Liver (tissue), 9 donors: ENCODE results near the gene TVP23A. TPM values are rescaled to one million over a fixed set of nuclear protein-coding genes. Genes with fewer than 3 reads are reported as not detected.

Source experiments
- DNase-seq: peaks from one replicate; pipeline ENCODE4 v3.0.0-alpha.2; 2017; ENCODE audit warnings: low spot score
- H3K27ac ChIP-seq, 2 donors: one replicate each; pipeline ENCODE4 v1.7.0; 2013; ENCODE audit warnings: inconsistent platforms in 2 of 2, low read length in 2 of 2, control low read depth in 1 of 2, low read depth in 1 of 2, mild to moderate bottlenecking in 1 of 2
- H3K27me3 ChIP-seq, 4 donors: one replicate each; pipeline versions ENCODE4 v1.6.1 to v1.7.0; 2013; ENCODE audit warnings: low read length in 3 of 4, inconsistent platforms in 1 of 4, mild to moderate bottlenecking in 1 of 4, moderate library complexity in 1 of 4; ENCODE audit not compliant: control insufficient read depth in 4 of 4, insufficient read depth in 4 of 4
- H3K36me3 ChIP-seq, 4 donors: one replicate each; pipeline versions ENCODE4 v1.6.1 to v1.7.0; 2013; ENCODE audit warnings: low read length in 3 of 4, mild to moderate bottlenecking in 3 of 4, low read depth in 1 of 4, moderate library complexity in 1 of 4; ENCODE audit not compliant: control insufficient read depth in 4 of 4, insufficient read depth in 3 of 4
- H3K4me1 ChIP-seq, 4 donors: one replicate each; pipeline versions ENCODE4 v1.6.1 to v1.7.0; 2013; ENCODE audit warnings: low read length in 3 of 4, mild to moderate bottlenecking in 3 of 4, moderate library complexity in 1 of 4; ENCODE audit not compliant: control insufficient read depth in 4 of 4, insufficient read depth in 4 of 4
- H3K4me3 ChIP-seq, 3 donors: one replicate each; pipeline versions ENCODE4 v1.6.1 to v1.7.0; 2013; ENCODE audit warnings: low read length in 3 of 3, control low read depth in 1 of 3, low read depth in 1 of 3, mild to moderate bottlenecking in 1 of 3
- H3K9ac ChIP-seq, 2 donors: one replicate each; pipeline ENCODE4 v1.7.0; 2013; ENCODE audit warnings: low read length in 2 of 2, mild to moderate bottlenecking in 2 of 2, moderate library complexity in 2 of 2, control low read depth in 1 of 2, low read depth in 1 of 2
- H3K9me3 ChIP-seq, 4 donors: one replicate each; pipeline versions ENCODE4 v1.6.1 to v1.7.0; 2013; ENCODE audit warnings: low read length in 3 of 4; ENCODE audit not compliant: control insufficient read depth in 4 of 4
- ATF3 ChIP-seq: IDR thresholded peaks from 2 replicates; pipeline ENCODE4 v1.6.1; 2016; ENCODE audit warnings: antibody characterized with exemption
- CTCF ChIP-seq: fragments of 150-350 bp; IDR thresholded peaks from 2 replicates; pipeline ENCODE4 v1.5.1; 2017; ENCODE audit warnings: improper control_type of control experiment, low read depth, low read length; ENCODE audit not compliant: missing input control
- EGR1 ChIP-seq, 2 donors: IDR thresholded peaks; 2 replicates each; pipeline ENCODE4 v1.6.1; 2016 to 2018; ENCODE audit warnings: antibody characterized with exemption in 2 of 2, low read depth in 2 of 2
- FOXA1 ChIP-seq: IDR thresholded peaks from 2 replicates; pipeline ENCODE4 v1.6.1; 2016; ENCODE audit warnings: antibody characterized with exemption
- FOXA2 ChIP-seq: IDR thresholded peaks from 2 replicates; pipeline ENCODE4 v1.6.1; 2016; ENCODE audit warnings: antibody characterized with exemption
- GABPA ChIP-seq, 2 donors: IDR thresholded peaks in 1 of 2; conservative IDR thresholded peaks in 1 of 2; 2 replicates each; pipeline ENCODE4 v1.6.1; 2016; ENCODE audit warnings: antibody characterized with exemption in 2 of 2, mild to moderate bottlenecking in 1 of 2, moderate library complexity in 1 of 2
- HNF4A ChIP-seq, 2 donors: conservative IDR thresholded peaks; 2 replicates each; pipeline ENCODE4 v1.6.1; 2016; ENCODE audit warnings: antibody characterized with exemption in 2 of 2, mild to moderate bottlenecking in 2 of 2
- HNF4G ChIP-seq: IDR thresholded peaks from 2 replicates; pipeline ENCODE4 v1.6.1; 2016; ENCODE audit warnings: antibody characterized with exemption
- JUND ChIP-seq, 2 donors: IDR thresholded peaks; 2 replicates each; pipeline ENCODE4 v1.6.1; 2016; ENCODE audit warnings: antibody characterized with exemption in 2 of 2
- MAX ChIP-seq: IDR thresholded peaks from 2 replicates; pipeline ENCODE4 v1.6.1; 2016; ENCODE audit warnings: antibody characterized with exemption
- NR2F2 ChIP-seq: IDR thresholded peaks from 2 replicates; pipeline ENCODE4 v1.6.1; 2016; ENCODE audit warnings: antibody characterized with exemption
- RAD21 ChIP-seq, 2 donors: IDR thresholded peaks; 2 replicates each; pipeline ENCODE4 v1.6.1; 2016; ENCODE audit warnings: antibody characterized with exemption in 2 of 2, mild to moderate bottlenecking in 2 of 2
- REST ChIP-seq: IDR thresholded peaks from 2 replicates; pipeline ENCODE4 v1.6.1; 2016; ENCODE audit warnings: antibody characterized with exemption, mild to moderate bottlenecking
- RXRA ChIP-seq, 2 donors: IDR thresholded peaks; 2 replicates each; pipeline ENCODE4 v1.6.1; 2017 to 2018; ENCODE audit warnings: antibody characterized with exemption in 2 of 2, mild to moderate bottlenecking in 1 of 2
- SP1 ChIP-seq: IDR thresholded peaks from 2 replicates; pipeline ENCODE4 v1.6.1; 2018; ENCODE audit warnings: antibody characterized with exemption, mild to moderate bottlenecking
- TAF1 ChIP-seq: conservative IDR thresholded peaks from 2 replicates; pipeline ENCODE4 v1.6.1; 2016; ENCODE audit warnings: antibody characterized with exemption, mild to moderate bottlenecking
- YY1 ChIP-seq: IDR thresholded peaks from 2 replicates; pipeline ENCODE4 v1.6.1; 2016; ENCODE audit warnings: antibody characterized with exemption, mild to moderate bottlenecking
- ZBTB33 ChIP-seq: IDR thresholded peaks from 2 replicates; pipeline ENCODE4 v1.6.1; 2016; ENCODE audit warnings: antibody characterized with exemption
- WGBS: extraction: QIAGEN DNeasy Blood & Tissue Kit; methylation state at CpG from one replicate; pipeline ENCODE4 v1.1.7; 2013; 5-methylcytosine and 5-hydroxymethylcytosine counted together
- polyA plus RNA-seq, 2 donors: library from polyadenylated mRNA; stranded (reverse) in 1 of 2; unstranded in 1 of 2; fragments of 200-250 nt in 1 of 2; fragments of >200 nt in 1 of 2; fragmentation: Nextera tagmentation in 1 of 2; extraction: Ambion mirVana in 1 of 2; gene quantifications; one replicate each; pipeline versions ENCODE4 v1.2.1 to v1.2.3, GENCODE V29; 2013 to 2015
- total RNA-seq, 2 donors: library from RNA; depleted of rRNA; stranded (reverse); fragments of >200 nt; gene quantifications; one replicate each; pipeline ENCODE4 v1.2.3, GENCODE V29; 2014
- donor health status: healthy.
- donor health status: healthy.
- donor health status: healthy.
- donor health status: healthy.
- donor health status: healthy.

Gene TVP23A
- total and polyA plus RNA-seq, 4 donors: 0.09 to 0.32 (median 0.09) TPM; not detected in 1

- Histone ChIP-seq H3K27ac (no peak overlapping the region), H3K36me3 (no peaks in the 10 kb centered on the region), H3K4me3 (no peak overlapping the region), H3K9ac (no peak overlapping the region), H3K4me1 (no peaks in the 10 kb centered on the region), H3K9me3 (no peaks in the 10 kb centered on the region), H3K27me3 (no peaks in the 10 kb centered on the region)
- TF ChIP-seq NR2F2 (no peak), GABPA (IDR thresholded peaks at IDR 0.05 in 1 of 2, conservative IDR thresholded peaks at IDR 0.05 in 1 of 2) (no peak), FOXA1 (no peak), CTCF (no peak), ZBTB33 (no peak), EGR1 (IDR thresholded peaks at IDR 0.05; ENCODE audit: low read depth in 2 of 2) (no peak), JUND (IDR thresholded peaks at IDR 0.05) (no peak), RAD21 (IDR thresholded peaks at IDR 0.05) (no peak), ATF3 (no peak)
- no peak for DNase-seq
- 83% methylated on average over 6 of the region's 6 CpGs for WGBS
Observed at GRCh38 chr16:10806698-10807097, 11.9 kb downstream of the TVP23A start.

- Histone ChIP-seq H3K36me3 (no peaks in the 10 kb centered on the region), H3K27ac (no peak overlapping the region), H3K4me1 (no peaks in the 10 kb centered on the region), H3K9me3 (no peaks in the 10 kb centered on the region), H3K4me3 (no peak overlapping the region), H3K9ac (no peak overlapping the region), H3K27me3 (no peaks in the 10 kb centered on the region)
- 83% methylated on average over 9 of the region's 9 CpGs for WGBS
- DNase-seq: no peak
- no peak for TF ChIP-seq HNF4A (conservative IDR thresholded peaks at IDR 0.05)
- no peak for TF ChIP-seq ATF3
- TF ChIP-seq RAD21 (IDR thresholded peaks at IDR 0.05): no peak
- no peak for TF ChIP-seq REST
- no peak for TF ChIP-seq RXRA (IDR thresholded peaks at IDR 0.05)
- no peak for TF ChIP-seq FOXA1
- TF ChIP-seq MAX: no peak
- TF ChIP-seq JUND (IDR thresholded peaks at IDR 0.05): no peak
- TF ChIP-seq GABPA (IDR thresholded peaks at IDR 0.05 in 1 of 2, conservative IDR thresholded peaks at IDR 0.05 in 1 of 2): no peak
- TF ChIP-seq FOXA2: no peak
- TF ChIP-seq ZBTB33: no peak
- no peak for TF ChIP-seq HNF4G
- no peak for TF ChIP-seq NR2F2
- no peak for TF ChIP-seq EGR1 (IDR thresholded peaks at IDR 0.05; ENCODE audit: low read depth in 2 of 2)
- no peak for TF ChIP-seq CTCF
- TF ChIP-seq SP1: no peak
- no peak for TF ChIP-seq YY1
- no peak for TF ChIP-seq TAF1
Observed at GRCh38 chr16:10805334-10805733, 13.3 kb downstream of the TVP23A start.
